Activated T-cell treated with anti-CD3 and anti-CD28 coated beads, Interleukin-2, amount 50 U/mL, for 24 hours (primary cell): ENCODE results near the gene TENM3.

Source experiments
- DNase-seq: peaks from one replicate; pipeline ENCODE4 v3.0.0-alpha.2; 2020
- H3K27ac Mint-ChIP-seq: 2 replicates; pipeline ENCODE4 v1.8.0; 2020; ENCODE audit warnings: mild to moderate bottlenecking, mixed read lengths
- H3K27me3 Mint-ChIP-seq: 2 replicates; pipeline ENCODE4 v1.8.0; 2020; ENCODE audit warnings: mixed read lengths
- H3K36me3 Mint-ChIP-seq: 2 replicates; pipeline ENCODE4 v1.8.0; 2020; ENCODE audit warnings: low read depth, mixed read lengths
- H3K4me1 Mint-ChIP-seq: 2 replicates; pipeline ENCODE4 v1.8.0; 2020; ENCODE audit warnings: low read depth, mixed read lengths
- H3K4me3 Mint-ChIP-seq: 2 replicates; pipeline ENCODE4 v1.8.0; 2020; ENCODE audit warnings: mild to moderate bottlenecking, moderate library complexity, mixed read lengths
- H3K9me3 Mint-ChIP-seq: 2 replicates; pipeline ENCODE4 v1.8.0; 2020; ENCODE audit warnings: mixed read lengths

The TENM3 gene

GRCh38 chr4:182644683-182645050, 401.5 kb downstream of the TENM3 start:
- no peaks in the 10 kb centered on the region for H3K4me1 Mint-ChIP-seq
- no peak overlapping the region for H3K27ac Mint-ChIP-seq
- H3K27me3 Mint-ChIP-seq = peaks cover 8% of the 10 kb centered on the region
- H3K9me3 Mint-ChIP-seq = peaks cover 6% of the 10 kb centered on the region
- H3K36me3 Mint-ChIP-seq = no peaks in the 10 kb centered on the region
- H3K4me3 Mint-ChIP-seq = no peak overlapping the region
- DNase-seq = no peak

GRCh38 chr4:182645511-182645910, 402.3 kb downstream of the TENM3 start:
- Mint-ChIP-seq H3K4me1 (no peaks in the 10 kb centered on the region), H3K27me3 (peaks cover 14% of the 10 kb centered on the region), H3K9me3 (peaks cover 6% of the 10 kb centered on the region), H3K27ac (no peak overlapping the region), H3K4me3 (no peak overlapping the region), H3K36me3 (no peaks in the 10 kb centered on the region)
- no peak for DNase-seq

- H3K27me3 Mint-ChIP-seq = peaks cover 12% of the 10 kb centered on the region
- DNase-seq = no peak
- H3K27ac Mint-ChIP-seq = no peak overlapping the region
- H3K4me1 Mint-ChIP-seq = no peaks in the 10 kb centered on the region
- H3K9me3 Mint-ChIP-seq = peaks cover 6% of the 10 kb centered on the region
- no peaks in the 10 kb centered on the region for H3K36me3 Mint-ChIP-seq
- no peak overlapping the region for H3K4me3 Mint-ChIP-seq
Measured at GRCh38 chr4:182647646-182648300, 404.6 kb downstream of the TENM3 start.

GRCh38 chr4:182648766-182649165, 405.6 kb downstream of the TENM3 start:
- no peaks in the 10 kb centered on the region for H3K36me3 Mint-ChIP-seq
- no peak for DNase-seq
- H3K27me3 Mint-ChIP-seq = peaks cover 15% of the 10 kb centered on the region
- H3K4me1 Mint-ChIP-seq = no peaks in the 10 kb centered on the region
- no peak overlapping the region for H3K27ac Mint-ChIP-seq
- H3K4me3 Mint-ChIP-seq = no peak overlapping the region
- H3K9me3 Mint-ChIP-seq = peaks cover 6% of the 10 kb centered on the region

GRCh38 chr4:182649698-182650477, 406.7 kb downstream of the TENM3 start:
- Mint-ChIP-seq H3K9me3 (peaks cover 6% of the 10 kb centered on the region), H3K4me3 (no peak overlapping the region), H3K27ac (no peak overlapping the region), H3K4me1 (no peaks in the 10 kb centered on the region), H3K27me3 (peaks cover 15% of the 10 kb centered on the region), H3K36me3 (no peaks in the 10 kb centered on the region)
- no peak for DNase-seq

GRCh38 chr4:182653596-182653995, 410.4 kb downstream of the TENM3 start:
- no peak for DNase-seq

GRCh38 chr4:182655340-182655739, 412.1 kb downstream of the TENM3 start:
- DNase-seq = no peak
- H3K27ac Mint-ChIP-seq = no peak overlapping the region
- no peaks in the 10 kb centered on the region for H3K36me3 Mint-ChIP-seq
- no peak overlapping the region for H3K4me3 Mint-ChIP-seq
- H3K27me3 Mint-ChIP-seq = peaks cover 14% of the 10 kb centered on the region
- no peaks in the 10 kb centered on the region for H3K4me1 Mint-ChIP-seq
- H3K9me3 Mint-ChIP-seq = no peaks in the 10 kb centered on the region

More at GRCh38 chr4:182653596-182653995, 410.4 kb downstream of the TENM3 start:
- Mint-ChIP-seq H3K4me1 (no peaks in the 10 kb centered on the region), H3K4me3 (no peak overlapping the region), H3K27ac (no peak overlapping the region), H3K27me3 (peaks cover 18% of the 10 kb centered on the region), H3K9me3 (no peaks in the 10 kb centered on the region), H3K36me3 (no peaks in the 10 kb centered on the region)

- peaks cover 3% of the 10 kb centered on the region for H3K27me3 Mint-ChIP-seq
- H3K36me3 Mint-ChIP-seq = no peaks in the 10 kb centered on the region
- H3K27ac Mint-ChIP-seq = no peak overlapping the region
- H3K9me3 Mint-ChIP-seq = no peaks in the 10 kb centered on the region
- H3K4me3 Mint-ChIP-seq = no peak overlapping the region
- DNase-seq = no peak
- H3K4me1 Mint-ChIP-seq = no peaks in the 10 kb centered on the region
Measured at GRCh38 chr4:182662551-182662950, 419.3 kb downstream of the TENM3 start.

GRCh38 chr4:182671231-182671630, 428.0 kb downstream of the TENM3 start:
- Mint-ChIP-seq H3K27me3 (peaks cover 5% of the 10 kb centered on the region), H3K9me3 (no peaks in the 10 kb centered on the region), H3K4me3 (no peak overlapping the region), H3K27ac (no peak overlapping the region), H3K4me1 (no peaks in the 10 kb centered on the region), H3K36me3 (no peaks in the 10 kb centered on the region)
- DNase-seq = no peak

- no peak for DNase-seq
- H3K36me3 Mint-ChIP-seq = no peaks in the 10 kb centered on the region
- no peak overlapping the region for H3K4me3 Mint-ChIP-seq
- H3K4me1 Mint-ChIP-seq = no peaks in the 10 kb centered on the region
- no peak overlapping the region for H3K27ac Mint-ChIP-seq
- peaks cover 6% of the 10 kb centered on the region for H3K27me3 Mint-ChIP-seq
- H3K9me3 Mint-ChIP-seq = no peaks in the 10 kb centered on the region
Measured at GRCh38 chr4:182671749-182672148, 428.5 kb downstream of the TENM3 start.

GRCh38 chr4:182678590-182678989, 435.4 kb downstream of the TENM3 start:
- no peak for DNase-seq
- Mint-ChIP-seq H3K27ac (no peak overlapping the region), H3K9me3 (no peaks in the 10 kb centered on the region), H3K4me3 (no peak overlapping the region), H3K36me3 (no peaks in the 10 kb centered on the region), H3K4me1 (no peaks in the 10 kb centered on the region), H3K27me3 (peaks cover 12% of the 10 kb centered on the region)

GRCh38 chr4:182679533-182679932, 436.3 kb downstream of the TENM3 start:
- no peaks in the 10 kb centered on the region for H3K9me3 Mint-ChIP-seq
- H3K4me1 Mint-ChIP-seq = no peaks in the 10 kb centered on the region
- no peak overlapping the region for H3K4me3 Mint-ChIP-seq
- H3K27ac Mint-ChIP-seq = no peak overlapping the region
- peaks cover 14% of the 10 kb centered on the region for H3K27me3 Mint-ChIP-seq
- H3K36me3 Mint-ChIP-seq = no peaks in the 10 kb centered on the region
- DNase-seq = no peak

- DNase-seq = no peak
- H3K9me3 Mint-ChIP-seq = no peaks in the 10 kb centered on the region
- H3K36me3 Mint-ChIP-seq = no peaks in the 10 kb centered on the region
- no peak overlapping the region for H3K4me3 Mint-ChIP-seq
- peaks cover 14% of the 10 kb centered on the region for H3K27me3 Mint-ChIP-seq
- H3K4me1 Mint-ChIP-seq = no peaks in the 10 kb centered on the region
- no peak overlapping the region for H3K27ac Mint-ChIP-seq
Measured at GRCh38 chr4:182680234-182680653, 437.0 kb downstream of the TENM3 start.

GRCh38 chr4:182683661-182684060, 440.5 kb downstream of the TENM3 start:
- Mint-ChIP-seq H3K36me3 (no peaks in the 10 kb centered on the region), H3K4me1 (no peaks in the 10 kb centered on the region), H3K9me3 (no peaks in the 10 kb centered on the region), H3K27ac (no peak overlapping the region), H3K27me3 (peaks cover 11% of the 10 kb centered on the region), H3K4me3 (no peak overlapping the region)
- DNase-seq = no peak

GRCh38 chr4:182684796-182685195, 441.6 kb downstream of the TENM3 start:
- Mint-ChIP-seq H3K4me1 (no peaks in the 10 kb centered on the region), H3K36me3 (no peaks in the 10 kb centered on the region), H3K27ac (no peak overlapping the region)

More at GRCh38 chr4:182684796-182685195, 441.6 kb downstream of the TENM3 start:
- Mint-ChIP-seq H3K4me3 (no peak overlapping the region), H3K9me3 (no peaks in the 10 kb centered on the region), H3K27me3 (peaks cover 14% of the 10 kb centered on the region)
- no peak for DNase-seq
